ENCODE measurements around the gene INIP. TPM values are rescaled to one million over a fixed set of nuclear protein-coding genes. Genes with fewer than 3 reads are reported as not detected.

The INIP gene
- total RNA-seq, 2 experiments from 2014 or later, result 23.2 to 34.4 TPM

- CTCF ChIA-PET (ENCODE audit: unreplicated experiment), result no interaction called here
- H3K79me2 ChIP-seq (ENCODE audit: insufficient read depth, low read depth, low read length), result no peaks in the 10 kb centered on the region
- intact Hi-C loops (cut with micrococcal nuclease; ENCODE audit: unreplicated experiment), result no loop called here
- no peaks in the 10 kb centered on the region for H3K9me2 ChIP-seq (ENCODE audit: insufficient read depth, low read length)
- H3K4me2 ChIP-seq (ENCODE audit: low read length), result no peak overlapping the region
- H3K9me3 ChIP-seq (ENCODE audit: low read length), result peaks cover 15% of the 10 kb centered on the region; the same call in 1 of the 2 replicates
- H4K20me1 ChIP-seq (ENCODE audit: insufficient read depth, low read length), result no peaks in the 10 kb centered on the region
- POLR2A ChIA-PET, result interaction anchor here (0.6 to 0.9 kb wide), 3 partner anchors 18 to 652 kb away, joined by 3 to 7 read pairs (median 3); no protein-coding TSS in a partner anchor
- DNase-seq (ENCODE audit: low spot score), result no peak
- TF ChIP-seq EZH2phosphoT487 (IDR thresholded peaks at IDR 0.05; ENCODE audit: borderline replicate concordance, low read depth, low read length) (no peak), CTCF (conservative IDR thresholded peaks at IDR 0.05; ENCODE audit: low read length) (no peak)
- no peaks in the 10 kb centered on the region for H3K36me3 ChIP-seq (ENCODE audit: insufficient read depth, low read length)
- H3K4me3 ChIP-seq (ENCODE audit: low read depth, low read length, poor library complexity, severe bottlenecking), result no peak overlapping the region
- H3K4me1 ChIP-seq (ENCODE audit: insufficient read depth, low read length, poor library complexity, severe bottlenecking), result no peaks in the 10 kb centered on the region
- H3K27ac ChIP-seq (ENCODE audit: low read depth, low read length, poor library complexity, severe bottlenecking), result no peak overlapping the region
- H2AFZ ChIP-seq (ENCODE audit: low read length), result no peak overlapping the region
- no TSS peak for BruUV-seq (replicated peaks)
Measured at GRCh38 chr9:112764837-112765236, 46.9 kb upstream of the INIP start.

GRCh38 chr9:112764344-112764743, 46.4 kb upstream of the INIP start:
- no peak for TF ChIP-seq CTCF (conservative IDR thresholded peaks at IDR 0.05; ENCODE audit: low read length)
- no peak for TF ChIP-seq EZH2phosphoT487 (IDR thresholded peaks at IDR 0.05; ENCODE audit: borderline replicate concordance, low read depth, low read length)
- Histone ChIP-seq H3K4me1 (ENCODE audit: insufficient read depth, low read length, poor library complexity, severe bottlenecking) (no peaks in the 10 kb centered on the region), H3K27ac (ENCODE audit: low read depth, low read length, poor library complexity, severe bottlenecking) (no peak overlapping the region), H2AFZ (ENCODE audit: low read length) (no peak overlapping the region), H3K9me2 (ENCODE audit: insufficient read depth, low read length) (no peaks in the 10 kb centered on the region), H3K36me3 (ENCODE audit: insufficient read depth, low read length) (no peaks in the 10 kb centered on the region), H3K79me2 (ENCODE audit: insufficient read depth, low read depth, low read length) (no peaks in the 10 kb centered on the region), H3K4me3 (ENCODE audit: low read depth, low read length, poor library complexity, severe bottlenecking) (no peak overlapping the region), H4K20me1 (ENCODE audit: insufficient read depth, low read length) (no peaks in the 10 kb centered on the region), H3K9me3 (ENCODE audit: low read length) (peaks cover 15% of the 10 kb centered on the region; the same call in 1 of the 2 replicates), H3K4me2 (ENCODE audit: low read length) (no peak overlapping the region)
- intact Hi-C loops (cut with micrococcal nuclease; ENCODE audit: unreplicated experiment), result no loop called here
- DNase-seq (ENCODE audit: low spot score), result no peak
- ChIA-PET POLR2A (interaction anchor here (0.6 to 0.9 kb wide), 3 partner anchors 18 to 652 kb away, joined by 3 to 7 read pairs (median 3); no protein-coding TSS in a partner anchor), CTCF (ENCODE audit: unreplicated experiment) (no interaction called here)
- BruUV-seq (replicated peaks), result no TSS peak

GRCh38 chr9:112762726-112763518, 45.0 kb upstream of the INIP start:
- H3K79me2 ChIP-seq (ENCODE audit: insufficient read depth, low read depth, low read length), result no peaks in the 10 kb centered on the region
- no peak for TF ChIP-seq EZH2phosphoT487 (IDR thresholded peaks at IDR 0.05; ENCODE audit: borderline replicate concordance, low read depth, low read length)
- TF ChIP-seq CTCF (conservative IDR thresholded peaks at IDR 0.05; ENCODE audit: low read length), result no peak
- H3K9me3 ChIP-seq (ENCODE audit: low read length), result peaks cover 15% of the 10 kb centered on the region; the same call in 1 of the 2 replicates
- no peak overlapping the region for H2AFZ ChIP-seq (ENCODE audit: low read length)
- no peak overlapping the region for H3K4me2 ChIP-seq (ENCODE audit: low read length)
- no peaks in the 10 kb centered on the region for H4K20me1 ChIP-seq (ENCODE audit: insufficient read depth, low read length)
- no peak overlapping the region for H3K4me3 ChIP-seq (ENCODE audit: low read depth, low read length, poor library complexity, severe bottlenecking)
- intact Hi-C loops (cut with micrococcal nuclease; ENCODE audit: unreplicated experiment), result no loop called here
- H3K9me2 ChIP-seq (ENCODE audit: insufficient read depth, low read length), result no peaks in the 10 kb centered on the region
- no peaks in the 10 kb centered on the region for H3K4me1 ChIP-seq (ENCODE audit: insufficient read depth, low read length, poor library complexity, severe bottlenecking)
- 0 out of 2 replicates have a peak, but pooled peaks cover 3% of the 10 kb centered on the region for H3K36me3 ChIP-seq (ENCODE audit: insufficient read depth, low read length)
- CTCF ChIA-PET (ENCODE audit: unreplicated experiment), result no interaction called here
- POLR2A ChIA-PET, result interaction anchor here (0.6 to 1.1 kb wide), 2 partner anchors 16 to 669 kb away, joined by 3 read pairs; no protein-coding TSS in a partner anchor
- H3K27ac ChIP-seq (ENCODE audit: low read depth, low read length, poor library complexity, severe bottlenecking), result no peak overlapping the region
- no peak for DNase-seq (ENCODE audit: low spot score)
- BruUV-seq (replicated peaks), result no TSS peak
